ENCODE measurements around the gene LEMD1.

Gene LEMD1, protein sequence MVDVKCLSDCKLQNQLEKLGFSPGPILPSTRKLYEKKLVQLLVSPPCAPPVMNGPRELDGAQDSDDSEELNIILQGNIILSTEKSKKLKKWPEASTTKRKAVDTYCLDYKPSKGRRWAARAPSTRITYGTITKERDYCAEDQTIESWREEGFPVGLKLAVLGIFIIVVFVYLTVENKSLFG

DNA sequence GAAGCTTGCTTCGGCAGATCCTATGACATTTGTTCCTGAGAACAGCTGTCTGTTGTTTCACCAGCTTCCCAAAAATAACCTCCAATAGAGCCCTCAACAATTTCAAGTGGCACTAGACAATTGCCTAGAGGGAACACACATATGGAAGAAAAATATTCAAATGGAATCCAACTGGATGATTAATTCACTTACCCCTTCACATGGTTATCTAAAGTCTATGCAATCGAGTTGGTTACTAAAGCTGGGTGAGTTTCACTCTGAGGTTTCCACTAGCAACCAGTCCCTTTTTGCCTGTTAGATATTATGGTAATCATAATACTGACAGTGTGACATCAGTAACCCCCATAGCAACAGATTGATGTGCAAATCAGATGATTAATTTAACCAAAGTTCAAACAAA lies at the start of gene LEMD1:
LEMD1 (minus strand) TSS at position 259 of the 400 bp plus-strand sequence. CDS start 1,520 bp downstream, outside the sequence.
- DNase-seq (ENCODE audit: low read depth): no peak

DNA sequence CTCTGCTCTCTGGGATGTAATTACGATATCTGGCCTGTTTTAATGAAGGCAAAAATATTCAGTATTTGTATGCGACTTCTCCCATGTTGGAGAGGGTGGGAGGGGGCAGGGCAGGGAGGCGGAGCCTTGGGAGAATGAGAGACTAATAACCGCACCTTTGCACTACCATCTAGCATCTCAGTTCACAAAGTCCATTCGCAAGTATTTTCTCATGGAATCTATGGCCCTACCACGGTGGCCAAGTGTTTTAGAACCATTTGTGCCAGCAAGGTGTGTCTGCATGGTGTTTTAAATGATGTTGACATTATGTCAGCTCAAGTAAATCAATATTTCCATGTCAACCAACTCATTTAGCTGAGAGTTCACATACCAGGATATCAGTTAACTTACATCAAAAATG lies 48.3 kb upstream of the LEMD1 start:
- DNase-seq (ENCODE audit: low read depth): no peak

DNA sequence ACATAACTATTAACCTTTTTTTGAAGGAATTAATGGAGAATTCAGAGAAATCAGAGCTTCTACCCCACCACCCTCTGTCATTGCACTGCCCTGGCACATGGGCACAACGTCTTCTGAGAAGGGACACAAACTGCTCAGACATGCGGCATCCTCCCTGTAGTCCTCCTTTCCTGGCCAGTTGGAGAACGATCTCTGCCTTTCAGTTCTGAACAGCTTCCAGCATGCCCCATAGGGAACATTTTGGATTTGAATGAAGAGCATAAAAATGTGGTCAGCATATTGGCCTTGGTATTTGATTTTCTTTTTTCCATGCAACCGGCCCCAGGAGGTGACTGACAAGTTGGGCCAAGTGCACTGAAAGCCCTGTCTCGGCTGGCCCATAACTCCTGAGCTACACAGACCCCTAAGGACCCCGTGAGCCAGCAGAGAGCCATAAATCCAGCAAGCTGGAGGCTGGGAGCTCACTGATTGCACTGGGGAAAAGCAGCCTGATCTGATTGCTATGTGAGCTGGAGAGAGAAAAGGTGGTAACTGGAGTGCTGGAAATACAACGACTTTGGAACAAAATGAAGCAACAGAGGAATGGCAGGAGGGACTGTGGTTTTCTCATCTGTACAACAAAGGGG lies 44.9 kb upstream of the LEMD1 start:
- no peak for DNase-seq (ENCODE audit: low read depth)

DNA sequence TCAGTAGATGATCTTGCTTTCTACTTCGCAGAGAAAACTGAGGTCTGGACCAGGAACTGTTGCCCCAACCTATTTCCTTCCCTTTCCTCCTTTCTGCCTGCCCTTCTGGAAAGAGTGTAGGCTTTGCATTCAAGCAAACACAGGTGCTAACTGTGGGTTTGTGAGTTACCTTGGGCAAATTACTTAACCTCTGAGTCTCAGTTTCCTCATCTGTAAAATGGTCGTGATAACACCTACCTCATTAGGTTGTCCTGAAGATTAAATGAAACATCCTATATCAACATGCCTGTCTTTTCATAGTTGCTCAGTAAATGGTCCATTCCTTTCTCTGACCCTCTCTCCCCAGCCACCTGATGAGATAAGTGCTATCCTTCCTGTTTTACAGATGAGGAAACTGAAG lies 43.5 kb upstream of the LEMD1 start:
- no peak for DNase-seq (ENCODE audit: low read depth)

DNA sequence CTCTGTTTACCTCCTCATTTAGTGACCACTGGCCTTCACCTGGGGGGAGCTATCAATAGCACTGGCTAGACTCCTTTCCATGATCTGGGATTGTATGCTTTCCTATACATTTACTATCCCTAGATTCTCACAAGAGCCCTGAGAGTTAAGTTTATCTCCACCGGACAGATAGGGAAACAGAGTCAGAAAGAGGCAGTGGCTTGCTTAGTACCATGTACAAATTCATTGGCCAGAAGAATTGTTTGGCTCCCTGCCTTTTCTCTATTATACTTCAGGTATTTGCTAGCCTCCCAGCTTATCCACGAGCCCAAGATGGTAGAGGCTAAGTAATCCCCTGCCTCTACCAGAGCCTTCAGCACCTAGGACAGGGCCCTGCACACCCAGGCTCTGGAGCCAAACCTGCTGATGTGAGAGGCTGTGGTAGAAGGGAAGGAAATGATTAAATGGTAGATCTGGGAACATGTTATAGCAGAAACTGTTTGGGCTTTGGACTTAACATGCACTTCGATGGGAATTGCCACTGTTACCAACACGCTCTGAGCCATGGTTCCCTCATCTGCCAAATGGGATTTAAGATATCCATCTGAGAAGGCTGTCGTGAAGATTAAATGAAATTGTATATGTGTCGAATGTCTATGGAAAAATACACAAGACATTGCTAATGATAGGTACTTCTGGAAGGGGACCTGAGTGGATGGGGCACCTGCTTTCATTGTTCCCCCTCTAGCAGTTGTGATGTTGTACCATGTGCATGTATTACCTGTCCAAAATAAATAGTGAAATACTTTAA lies 37.1 kb upstream of the LEMD1 start:
- DNase-seq (ENCODE audit: low read depth): no peak

DNA sequence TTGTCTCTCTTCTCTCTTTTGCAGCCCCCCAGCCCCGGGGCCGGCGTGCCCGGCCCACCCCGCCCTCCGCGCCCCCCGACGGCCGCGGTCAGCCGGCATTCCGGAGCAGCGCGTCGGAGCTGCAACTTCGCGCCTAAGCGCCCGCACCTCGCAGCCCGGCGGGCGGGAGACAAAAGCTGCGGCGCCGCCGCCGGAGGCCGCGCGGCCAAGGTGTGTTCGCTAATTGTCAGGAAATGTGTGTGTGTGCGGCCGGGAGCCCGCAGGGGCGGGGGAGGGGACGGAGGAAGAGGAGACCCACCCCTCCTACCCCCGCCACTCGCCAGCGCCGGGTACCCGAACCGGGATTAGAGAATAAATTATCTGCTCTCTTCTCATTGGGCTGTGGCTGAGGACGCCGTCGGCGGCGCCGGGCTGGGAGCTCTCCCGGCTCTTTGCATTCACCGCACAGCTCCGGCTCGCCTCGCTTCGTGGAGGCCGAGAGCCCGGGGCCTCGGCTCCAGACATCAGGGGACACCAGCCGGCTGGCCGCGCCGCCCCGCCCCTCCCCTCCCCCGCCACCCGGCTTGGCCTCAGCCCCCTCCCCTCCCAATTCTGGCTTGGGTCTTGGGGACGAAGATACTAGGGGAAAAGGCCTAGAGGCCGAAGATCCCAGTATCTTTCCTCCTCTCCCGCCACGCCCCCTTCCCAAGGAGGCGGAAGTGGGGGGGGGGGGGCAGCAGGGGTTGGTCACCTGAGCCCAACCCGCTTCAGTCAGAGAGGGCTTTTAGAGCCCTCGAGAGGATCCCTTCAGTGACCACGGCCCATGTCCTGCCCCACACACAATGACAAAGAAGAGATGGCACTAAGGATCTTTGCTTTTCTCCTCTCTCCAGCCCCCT lies 35.3 kb upstream of the LEMD1 start:
- DNase-seq (ENCODE audit: low read depth): no peak

DNA sequence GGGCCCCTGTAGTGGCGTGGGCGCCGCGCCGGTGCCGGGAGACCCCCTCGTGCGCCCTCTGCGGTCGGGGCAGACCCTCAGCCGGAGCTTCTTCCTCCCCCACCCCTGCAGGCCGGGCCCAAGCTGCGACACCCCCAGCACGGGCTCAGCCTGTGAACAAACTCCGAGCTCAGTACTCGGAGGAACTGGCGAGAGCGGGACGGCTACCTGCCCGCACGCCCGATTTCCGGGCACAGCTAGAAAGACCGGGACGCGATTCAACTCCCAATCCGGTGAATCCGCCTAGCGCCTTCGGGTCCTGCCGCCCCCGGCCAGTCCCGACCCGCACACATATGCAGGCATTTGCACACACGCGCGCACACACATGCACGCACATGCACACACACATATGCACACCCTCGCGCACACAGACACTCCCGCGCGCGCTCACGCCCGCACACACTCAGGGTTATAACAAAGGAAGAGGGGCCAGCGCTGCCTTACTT lies 34.6 kb upstream of the LEMD1 start:
- DNase-seq (ENCODE audit: low read depth): no peak

DNA sequence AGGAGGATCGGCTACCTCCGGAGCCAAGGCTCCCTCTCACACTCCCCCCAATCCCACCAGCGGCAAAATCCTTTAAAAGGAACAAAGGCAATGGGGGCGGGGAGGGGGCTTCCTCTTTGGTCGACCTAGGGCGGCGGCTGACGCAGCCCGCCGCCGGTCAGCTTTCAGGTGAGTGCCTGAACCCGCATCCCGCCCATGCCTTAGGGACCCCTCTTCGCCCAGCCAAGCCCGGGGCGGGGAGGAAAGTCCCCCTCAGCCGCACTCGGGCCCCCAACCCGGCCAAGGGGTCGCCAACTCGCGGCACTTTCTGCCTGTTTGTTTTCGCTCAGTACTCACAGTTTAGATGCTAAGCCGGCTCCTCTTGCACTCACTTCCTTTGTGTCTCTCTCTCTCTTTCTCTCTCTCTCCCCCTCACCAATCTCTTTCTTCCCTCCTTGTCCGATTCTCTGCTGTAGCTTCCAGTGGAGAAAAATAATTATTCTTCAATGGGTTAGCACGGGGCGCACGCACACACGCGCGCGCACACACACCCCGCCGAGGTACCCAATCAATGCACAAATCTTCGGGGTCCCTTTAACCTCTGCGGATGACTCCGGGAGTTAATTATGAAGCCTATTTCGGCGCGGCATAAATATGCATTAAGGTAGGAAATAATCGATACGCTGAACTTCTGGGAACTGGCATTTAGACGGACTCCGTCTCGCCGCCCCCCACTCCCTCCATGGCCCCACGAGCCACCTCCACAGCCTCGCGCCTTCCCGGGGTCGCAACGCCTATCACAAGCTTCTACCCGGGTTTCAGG lies 33.9 kb upstream of the LEMD1 start, which contains the start of gene BLACAT1:
BLACAT1 (minus strand) TSS at position 465 of the 802 bp plus-strand sequence.
- no peak for DNase-seq (ENCODE audit: low read depth)

DNA sequence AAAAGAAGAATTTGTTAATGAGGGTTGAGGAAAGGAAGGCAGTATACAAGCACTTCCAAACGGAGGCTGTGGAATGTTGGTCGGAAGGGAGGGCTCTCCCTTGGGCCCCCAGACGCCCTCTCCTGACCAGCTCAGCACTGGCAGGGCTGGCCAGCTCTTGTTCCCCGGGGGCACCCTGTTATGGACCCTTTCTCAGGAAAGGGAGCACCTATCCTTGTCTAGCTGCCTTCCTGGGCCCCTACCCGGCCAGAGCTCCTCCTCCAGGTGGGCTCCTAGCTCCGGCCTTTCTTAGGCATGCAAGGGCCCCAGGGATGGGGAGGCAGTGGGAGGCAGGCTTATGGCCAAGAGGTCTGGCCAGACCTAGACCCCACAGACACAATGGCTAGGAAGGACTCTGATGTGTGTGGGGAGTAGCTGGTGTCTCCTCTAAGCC lies 33.1 kb upstream of the LEMD1 start:
- DNase-seq (ENCODE audit: low read depth): no peak

DNA sequence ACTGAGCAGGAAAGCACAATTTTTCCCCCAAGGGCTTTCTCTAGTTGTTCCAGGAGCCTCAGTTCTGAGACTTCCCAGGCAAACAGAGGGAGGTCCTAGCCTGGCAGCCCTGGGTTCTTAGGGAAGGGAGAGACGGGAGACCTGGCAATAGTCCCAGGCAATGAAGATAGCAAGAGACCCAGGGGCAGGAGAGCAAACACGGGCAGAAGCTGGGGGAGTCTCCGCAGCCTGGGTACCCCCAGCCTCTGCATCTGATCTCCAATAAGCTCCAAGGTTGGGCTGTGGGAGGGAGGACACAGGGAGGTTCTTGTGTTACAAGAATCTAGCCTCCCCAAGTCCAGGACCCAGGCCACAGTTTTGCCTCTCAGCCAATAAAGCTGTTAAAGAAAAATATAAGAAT lies 31.6 kb upstream of the LEMD1 start:
- no peak for DNase-seq (ENCODE audit: low read depth)

DNA sequence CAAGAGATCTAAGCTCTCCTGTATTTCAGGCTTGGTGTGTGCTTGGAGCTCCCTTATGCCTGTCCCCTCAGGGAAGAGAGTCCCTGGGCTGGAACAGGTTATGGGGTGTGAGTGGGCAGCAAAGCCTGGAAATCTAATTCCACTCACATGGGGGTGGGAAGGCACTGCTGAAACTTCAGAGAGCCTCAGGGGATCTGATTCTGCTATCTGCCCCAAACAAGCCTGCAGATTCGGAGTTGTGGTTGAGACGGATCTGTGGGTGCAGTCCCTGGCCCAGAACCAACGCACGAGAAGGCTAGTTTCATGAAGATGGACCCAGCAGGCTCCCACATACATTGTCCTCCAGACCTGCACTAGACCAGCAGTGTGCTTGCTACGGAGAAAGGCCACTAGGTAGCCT lies 31.1 kb upstream of the LEMD1 start:
- no peak for DNase-seq (ENCODE audit: low read depth)

DNA sequence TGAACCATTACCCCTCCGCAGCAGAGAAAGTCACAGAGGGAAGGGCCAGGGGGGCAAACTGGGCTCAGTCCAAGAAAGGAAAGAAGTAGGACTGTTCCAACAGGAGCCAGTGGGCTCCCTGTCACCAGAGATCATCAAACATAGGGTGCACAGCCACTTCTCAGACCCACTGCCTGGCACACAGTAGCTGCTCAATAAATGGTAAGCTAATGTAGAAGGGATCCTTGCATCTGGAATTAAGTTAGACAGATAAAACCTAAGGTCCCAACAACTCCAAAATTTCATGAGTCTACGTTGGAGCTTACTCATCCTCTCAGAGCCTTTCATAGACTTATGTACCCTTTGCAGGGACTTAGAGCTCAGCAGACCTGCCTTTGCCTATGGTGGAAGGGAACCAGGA lies 30.5 kb upstream of the LEMD1 start:
- no peak for DNase-seq (ENCODE audit: low read depth)

DNA sequence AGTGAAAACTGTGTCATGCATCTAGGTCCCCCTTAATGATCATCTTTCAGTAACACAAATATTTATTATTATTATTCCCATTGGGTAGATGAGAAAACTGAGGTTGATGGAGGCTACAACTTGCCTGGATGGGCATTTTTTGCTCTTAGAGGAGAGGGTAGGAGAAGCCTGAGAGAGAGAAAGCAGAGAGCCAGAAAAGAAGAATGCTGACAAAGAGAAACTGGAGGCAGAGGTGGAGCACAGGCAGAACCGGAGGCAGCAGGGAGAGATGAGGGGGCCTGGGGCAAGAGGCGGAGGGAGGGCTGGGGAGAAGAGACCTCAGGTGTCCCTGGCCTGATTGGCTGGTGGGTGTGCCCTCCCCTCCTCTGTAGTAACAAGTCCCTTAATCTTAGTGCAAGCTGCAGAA lies 29.9 kb upstream of the LEMD1 start:
- DNase-seq (ENCODE audit: low read depth): no peak

DNA sequence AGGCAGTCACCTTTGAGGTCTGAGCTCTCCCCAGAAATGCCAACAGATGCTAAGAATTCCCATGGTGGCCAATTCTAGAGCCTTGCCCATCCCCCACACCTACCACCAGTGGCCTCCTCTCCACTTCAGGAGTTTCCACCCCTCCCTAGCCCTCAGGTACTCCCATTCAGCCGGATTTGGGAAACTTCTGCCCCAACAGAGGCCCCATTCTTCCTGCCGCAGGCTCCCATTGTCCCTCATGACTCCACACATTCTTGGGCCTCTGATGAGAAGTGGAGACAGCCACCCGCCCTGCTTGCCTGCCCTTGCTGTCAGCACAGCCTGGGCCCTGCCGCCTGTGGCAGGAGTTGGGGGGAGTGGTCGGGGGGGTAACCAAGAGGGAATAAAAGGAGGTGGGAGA lies 29.3 kb upstream of the LEMD1 start:
- DNase-seq (ENCODE audit: low read depth): no peak

DNA sequence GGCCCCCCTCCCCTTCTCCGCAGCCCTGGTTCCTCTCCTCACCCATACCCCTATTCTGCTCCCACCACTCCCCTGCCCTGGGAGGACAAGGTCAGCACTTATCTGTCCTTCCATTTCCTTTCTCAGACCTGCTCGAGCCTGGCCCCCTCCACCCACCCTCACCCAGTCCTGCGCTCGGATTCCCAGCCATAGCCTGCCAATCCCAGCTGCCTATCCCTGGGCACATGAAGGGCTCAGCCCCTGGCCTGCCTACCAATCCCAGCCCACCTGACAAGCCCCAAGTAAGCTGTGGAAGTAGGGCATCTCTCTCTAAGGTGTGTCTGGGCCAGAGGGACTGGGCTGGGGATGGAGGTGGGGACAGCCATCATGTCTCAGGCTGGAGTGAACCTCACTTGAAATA lies 28.6 kb upstream of the LEMD1 start:
- no peak for DNase-seq (ENCODE audit: low read depth)

DNA sequence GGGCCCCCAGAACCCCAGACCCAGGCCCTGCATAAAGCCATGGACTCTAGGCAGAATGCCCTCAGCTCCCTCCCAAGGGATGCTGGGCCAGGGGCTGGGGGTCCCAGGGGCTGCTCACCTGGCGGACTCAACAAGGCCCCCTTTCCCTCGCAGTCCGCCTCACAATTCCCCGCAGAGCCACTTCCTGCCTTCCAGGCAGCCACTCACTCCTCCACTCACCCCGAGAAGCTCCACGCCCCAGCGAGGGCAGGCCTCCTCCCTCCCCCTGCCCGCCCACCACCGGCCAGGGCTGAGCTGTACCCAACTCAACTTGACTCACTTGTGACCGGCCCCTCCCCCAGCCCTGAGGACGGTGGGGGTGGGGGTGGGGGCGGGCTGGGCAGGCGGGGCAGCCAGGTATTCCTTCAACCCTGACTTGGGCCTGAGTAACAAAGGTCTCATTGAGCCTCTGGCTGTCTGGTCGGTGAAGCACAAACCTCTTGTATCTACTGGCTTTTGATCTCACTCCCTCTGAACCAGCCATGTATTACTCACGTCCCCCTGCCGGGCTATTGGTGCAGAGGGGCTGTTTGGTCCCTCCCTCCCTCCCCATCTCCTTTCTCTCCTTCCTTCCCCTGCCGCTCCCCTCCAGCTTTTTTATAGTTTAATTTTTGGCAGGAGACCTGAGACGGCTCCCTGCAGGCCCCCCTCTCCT lies 28.0 kb upstream of the LEMD1 start:
- no peak for DNase-seq (ENCODE audit: low read depth)

DNA sequence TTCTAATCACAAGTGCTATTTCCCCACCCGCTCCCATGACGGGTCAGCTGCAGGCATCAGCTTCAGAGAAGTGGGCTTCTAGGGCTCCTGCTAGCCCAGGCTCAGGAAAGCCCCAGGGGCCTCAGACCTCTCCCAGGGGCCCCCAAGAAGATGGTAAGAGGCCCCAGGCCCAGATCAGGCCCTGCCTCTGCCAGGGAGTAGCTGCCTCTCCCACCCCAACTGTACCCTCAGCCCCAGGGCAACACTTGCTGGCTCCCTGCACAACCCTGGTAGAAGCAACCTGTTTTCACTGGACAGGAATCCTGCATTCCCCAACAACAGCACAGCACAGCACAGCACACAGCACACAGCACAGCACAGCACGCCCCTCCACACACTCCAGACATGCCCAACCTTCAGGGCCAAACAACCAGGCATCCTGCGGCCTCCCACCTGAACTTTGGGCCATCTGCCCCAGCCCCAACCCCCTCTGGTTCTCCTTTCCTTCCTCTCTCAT lies 27.4 kb upstream of the LEMD1 start:
- no peak for DNase-seq (ENCODE audit: low read depth)

DNA sequence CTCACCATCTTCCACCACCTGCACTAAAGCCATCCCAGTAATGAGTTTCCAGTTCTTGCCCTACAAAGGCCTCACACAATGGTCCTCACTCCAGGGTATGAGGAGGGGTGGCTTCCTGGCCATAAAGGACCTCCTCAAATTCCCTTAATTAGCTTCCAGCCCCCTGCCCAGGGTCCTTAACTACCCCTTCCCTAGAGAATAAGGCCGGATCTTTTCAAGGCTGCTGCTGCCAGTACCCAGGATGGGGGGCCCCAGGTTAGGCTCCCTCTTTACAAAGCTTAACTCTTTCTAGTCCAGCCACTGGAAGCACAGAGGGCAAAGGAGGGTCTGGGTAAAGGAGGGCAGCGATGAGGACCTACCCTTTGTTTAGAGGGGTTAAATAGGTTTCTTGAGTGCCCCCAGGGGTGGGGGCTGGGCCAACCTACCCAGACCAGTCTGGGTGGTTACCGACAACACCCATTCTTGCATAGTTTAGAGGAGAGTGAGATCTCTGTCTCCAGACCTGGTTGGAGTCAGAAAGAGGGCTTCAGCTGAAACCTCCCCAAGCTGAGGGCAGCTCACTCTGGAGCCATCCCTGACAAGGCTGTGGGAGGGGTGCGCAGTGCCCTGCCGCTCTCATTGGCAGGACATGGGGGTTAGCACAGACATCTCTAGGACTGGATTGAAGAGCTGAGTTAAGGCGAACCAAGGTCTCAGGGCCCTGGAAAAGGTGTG lies 26.8 kb upstream of the LEMD1 start:
- DNase-seq (ENCODE audit: low read depth): no peak

DNA sequence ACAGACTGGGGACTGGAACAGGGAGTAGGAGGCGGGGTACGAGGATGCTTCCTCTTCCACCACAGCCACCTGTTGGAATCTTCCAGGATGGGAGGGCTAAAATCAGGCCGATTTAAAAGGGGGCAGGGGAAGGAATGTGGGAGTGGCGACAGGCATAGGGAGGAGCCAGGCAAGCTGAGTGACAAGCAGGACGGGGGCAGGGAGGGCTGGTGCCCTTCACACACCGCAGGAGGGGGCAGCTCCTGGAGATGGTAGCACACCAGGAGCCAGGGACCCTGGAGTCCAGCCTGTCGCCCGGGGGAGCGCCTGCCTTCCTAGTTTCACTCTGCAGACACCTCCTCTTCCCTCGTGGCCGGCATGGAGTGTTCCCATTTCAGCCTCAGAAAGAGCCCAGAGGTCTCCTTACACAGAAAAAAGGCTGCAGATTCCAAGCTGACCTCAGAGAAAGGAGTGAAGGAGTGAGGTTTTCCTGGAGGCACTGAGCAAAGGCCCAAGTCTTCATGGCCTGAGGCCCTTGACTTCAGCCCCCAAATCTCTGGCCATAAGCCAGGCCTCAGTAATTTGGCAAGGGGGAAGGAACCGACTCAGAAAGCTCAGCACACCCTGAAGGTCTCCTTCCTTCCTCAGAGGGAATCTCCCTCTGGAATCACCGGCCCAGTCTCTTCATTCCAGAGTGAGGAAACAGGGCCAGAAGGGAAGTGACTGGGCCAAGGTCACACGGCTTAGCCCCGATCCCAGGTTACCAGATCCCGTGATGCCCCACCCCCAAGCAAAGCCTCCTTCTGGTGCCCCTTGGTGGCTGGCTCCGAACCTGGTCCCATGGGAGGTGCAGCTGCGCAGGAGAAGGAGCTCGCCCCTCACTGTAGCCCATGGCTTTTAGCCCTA lies 25.8 kb upstream of the LEMD1 start:
- no peak for DNase-seq (ENCODE audit: low read depth)

Measured in activated T-cell treated with anti-CD3 and anti-CD28 coated beads for 1 hour (primary cell).